Activated T-cell treated with anti-CD3 and anti-CD28 coated beads, Interleukin-2, amount 50 U/mL, for 4 hours (primary cell): ENCODE data around the gene TMEM185A. TPM values are rescaled to one million over a fixed set of nuclear protein-coding genes. Genes with fewer than 3 reads are reported as not detected.
"Not testable (repeated sequence)": the region's sequence is repeated elsewhere in the genome, so short reads cannot be mapped to it uniquely, and the experiment has no call there.

Experiments used
- ATAC-seq, 2 donors: fragments of 200-7000 bp; cut with Tn5 transposase; one replicate each; pipeline ENCODE4 v1.10.0; 2021
- DNase-seq: peaks from one replicate; pipeline ENCODE4 v3.0.0-alpha.2; 2020
- H3K27me3 Mint-ChIP-seq: one replicate; pipeline ENCODE4 v1.8.0; 2021; ENCODE audit warnings: low read depth, mixed read lengths
- H3K36me3 Mint-ChIP-seq: one replicate; pipeline ENCODE4 v1.8.0; 2022; ENCODE audit warnings: mixed read lengths; ENCODE audit not compliant: insufficient read depth
- H3K4me1 Mint-ChIP-seq: one replicate; pipeline ENCODE4 v1.8.0; 2021; ENCODE audit warnings: low read depth, mixed read lengths
- H3K4me3 Mint-ChIP-seq: one replicate; pipeline ENCODE4 v1.8.0; 2021; ENCODE audit warnings: mild to moderate bottlenecking, moderate library complexity, mixed read lengths
- H3K9me3 Mint-ChIP-seq: one replicate; pipeline ENCODE4 v1.8.0; 2021; ENCODE audit warnings: mixed read lengths
- total RNA-seq, 3 donors: library from RNA; stranded (reverse); gene quantifications; one replicate each; pipeline ENCODE4 v1.2.1, GENCODE V29; 2021

Gene TMEM185A
- total RNA-seq, 3 donors from 2014 or later, result 14.7 to 20.0 (median 15.7) TPM

GRCh38 chrX:149551245-149551938 lies 80.2 kb downstream of the TMEM185A start:
- H3K9me3 Mint-ChIP-seq, H3K4me3 Mint-ChIP-seq, DNase-seq, H3K27me3 Mint-ChIP-seq, H3K4me1 Mint-ChIP-seq, H3K36me3 Mint-ChIP-seq: not testable (repeated sequence)
- ATAC-seq, result peak; percentile 42 to 63

GRCh38 chrX:149550454-149550853 lies 81.1 kb downstream of the TMEM185A start:
- not testable (repeated sequence) for ATAC-seq, H3K36me3 Mint-ChIP-seq, H3K9me3 Mint-ChIP-seq, H3K4me3 Mint-ChIP-seq, DNase-seq, H3K27me3 Mint-ChIP-seq, H3K4me1 Mint-ChIP-seq

GRCh38 chrX:149549701-149550100 lies 81.9 kb downstream of the TMEM185A start, which contains the start of gene HSFX3:
TSS of gene HSFX3 (minus strand) at chrX:149549924. CDS start at chrX:149549852, 72 bp downstream.
- ATAC-seq, DNase-seq, H3K4me1 Mint-ChIP-seq, H3K27me3 Mint-ChIP-seq, H3K36me3 Mint-ChIP-seq, H3K9me3 Mint-ChIP-seq, H3K4me3 Mint-ChIP-seq: not testable (repeated sequence)

- not testable (repeated sequence) for DNase-seq, H3K36me3 Mint-ChIP-seq, H3K9me3 Mint-ChIP-seq, H3K4me3 Mint-ChIP-seq, H3K27me3 Mint-ChIP-seq, H3K4me1 Mint-ChIP-seq, ATAC-seq
Observed at GRCh38 chrX:149547782-149548181, 83.8 kb downstream of the TMEM185A start.

- not testable (repeated sequence) for H3K4me1 Mint-ChIP-seq, DNase-seq, H3K4me3 Mint-ChIP-seq, H3K36me3 Mint-ChIP-seq, ATAC-seq, H3K9me3 Mint-ChIP-seq, H3K27me3 Mint-ChIP-seq
Observed at GRCh38 chrX:149546962-149547361, 84.6 kb downstream of the TMEM185A start.

Other genes with a start within 250 kb of the TMEM185A start
- gene IDS, start 126.5 kb downstream of the TMEM185A start, total RNA-seq, result 10 to 100 TPM; 37.1 to 46.1 (median 38.7) TPM
- 10 to 100 TPM; 21.7 to 40.9 (median 22.6) TPM for gene EOLA1, start 90.8 kb downstream of the TMEM185A start, total RNA-seq
- not detected for gene HSFX3, start 81.9 kb downstream of the TMEM185A start, total RNA-seq
- not detected for gene MAGEA9B, start 44.3 kb downstream of the TMEM185A start, total RNA-seq
- not detected for gene HSFX2, start 36.5 kb downstream of the TMEM185A start, total RNA-seq
- not detected for gene MAGEA11, start 80.3 kb upstream of the TMEM185A start, total RNA-seq
- under 1 TPM in 2 of 3 donors, not detected in 1; 0.22 to 0.34 TPM for gene HSFX1, start 142.3 kb upstream of the TMEM185A start, total RNA-seq
- not detected for gene MAGEA9, start 150.1 kb upstream of the TMEM185A start, total RNA-seq
- gene MAGEA8, start 249.4 kb upstream of the TMEM185A start, total RNA-seq, result not detected